Activated CD4-positive, alpha-beta T cell treated with anti-CD3 and anti-CD28 coated beads, Interleukin-2, amount 10 ng/mL, durations not matched to agents 7 days and 5 days (primary cell): ENCODE results near the gene PNLIPRP1. TPM values are rescaled to one million over a fixed set of nuclear protein-coding genes. Genes with fewer than 3 reads are reported as not detected.

Experiments
- CTCF ChIA-PET: fragments of 350-600 bp; sonication (Branson Sonifier 250); formaldehyde crosslinking; loops from one replicate; lab custom pipeline; 2021; ENCODE audit warnings: antibody characterized with exemption; lab: Charles Lee
- POLR2A ChIA-PET: fragments of 350-600 bp; sonication (Branson Sonifier 250); formaldehyde crosslinking; loops from one replicate; lab custom pipeline; 2021; ENCODE audit warnings: antibody characterized with exemption; lab: Charles Lee
- DNase-seq: peaks from one replicate; pipeline ENCODE4 v3.0.0-alpha.2; 2020
- H3K27ac Mint-ChIP-seq: one replicate; pipeline ENCODE4 v1.8.0; 2021; ENCODE audit warnings: mild to moderate bottlenecking, moderate library complexity, mixed read lengths
- H3K27me3 Mint-ChIP-seq: one replicate; pipeline ENCODE4 v1.8.0; 2021; ENCODE audit warnings: mixed read lengths
- H3K36me3 Mint-ChIP-seq: one replicate; pipeline ENCODE4 v1.8.0; 2021; ENCODE audit warnings: low read depth, mixed read lengths
- H3K4me1 Mint-ChIP-seq: one replicate; pipeline ENCODE4 v1.8.0; 2021; ENCODE audit warnings: mixed read lengths
- H3K4me3 Mint-ChIP-seq: one replicate; pipeline ENCODE4 v1.8.0; 2021; ENCODE audit warnings: mild to moderate bottlenecking, moderate library complexity, mixed read lengths
- H3K9me3 Mint-ChIP-seq: one replicate; pipeline ENCODE4 v1.8.0; 2021; ENCODE audit warnings: mixed read lengths
- total RNA-seq, 2 experiments: library from RNA; stranded (reverse); gene quantifications; one replicate each; pipeline ENCODE4 v1.2.3, GENCODE V29; 2021

PNLIPRP1 gene
- total RNA-seq, 2 experiments from 2014 or later, result not detected

- H3K27ac Mint-ChIP-seq, result no peak overlapping the region
- H3K4me1 Mint-ChIP-seq, result no peaks in the 10 kb centered on the region
- no peaks in the 10 kb centered on the region for H3K9me3 Mint-ChIP-seq
- no peak for DNase-seq
- no peaks in the 10 kb centered on the region for H3K27me3 Mint-ChIP-seq
- no peak overlapping the region for H3K4me3 Mint-ChIP-seq
- H3K36me3 Mint-ChIP-seq, result no peaks in the 10 kb centered on the region
- ChIA-PET CTCF (no interaction called here), POLR2A (no interaction called here)
These were observed 2.7 kb upstream of the PNLIPRP1 start for GRCh38 chr10:116587878-116588591.

DNA sequence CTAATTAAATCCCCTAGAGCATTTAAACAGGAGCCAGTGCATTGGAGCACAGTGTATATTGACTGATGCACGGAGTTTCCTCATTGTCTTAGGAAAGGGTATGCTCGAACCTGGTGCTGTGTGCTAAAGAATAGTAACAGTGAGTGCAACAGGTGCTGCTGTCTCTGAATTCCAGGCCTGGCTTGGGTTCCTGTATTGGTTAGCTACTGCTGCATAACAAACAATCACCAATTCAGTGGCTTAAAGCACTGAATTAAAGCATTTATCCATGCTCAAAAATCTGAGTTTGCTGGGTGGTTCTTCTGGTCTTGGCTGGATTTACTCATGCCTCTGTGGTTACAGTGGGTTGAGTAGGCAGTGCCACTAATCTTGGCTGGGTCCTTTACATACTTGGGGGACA lies 1.8 kb upstream of the PNLIPRP1 start:
- POLR2A ChIA-PET, result no interaction called here
- no peak for DNase-seq
- CTCF ChIA-PET, result no interaction called here
- H3K9me3 Mint-ChIP-seq, result no peaks in the 10 kb centered on the region
- no peaks in the 10 kb centered on the region for H3K27me3 Mint-ChIP-seq
- no peak overlapping the region for H3K4me3 Mint-ChIP-seq
- H3K4me1 Mint-ChIP-seq, result no peaks in the 10 kb centered on the region
- H3K27ac Mint-ChIP-seq, result no peak overlapping the region
- no peaks in the 10 kb centered on the region for H3K36me3 Mint-ChIP-seq

GRCh38 chr10:116589926-116590325 lies 833 bp upstream of the PNLIPRP1 start:
- no peaks in the 10 kb centered on the region for H3K4me1 Mint-ChIP-seq
- H3K27ac Mint-ChIP-seq, result no peak overlapping the region
- H3K27me3 Mint-ChIP-seq, result no peaks in the 10 kb centered on the region
- no peak overlapping the region for H3K4me3 Mint-ChIP-seq
- no peaks in the 10 kb centered on the region for H3K9me3 Mint-ChIP-seq
- no peaks in the 10 kb centered on the region for H3K36me3 Mint-ChIP-seq
- POLR2A ChIA-PET, result no interaction called here
- CTCF ChIA-PET, result no interaction called here
- no peak for DNase-seq

GRCh38 chr10:116593139-116593740 lies 2.5 kb downstream of the PNLIPRP1 start:
- no peaks in the 10 kb centered on the region for H3K4me1 Mint-ChIP-seq
- ChIA-PET CTCF (no interaction called here), POLR2A (no interaction called here)
- no peak overlapping the region for H3K4me3 Mint-ChIP-seq
- no peak overlapping the region for H3K27ac Mint-ChIP-seq
- no peaks in the 10 kb centered on the region for H3K36me3 Mint-ChIP-seq
- H3K27me3 Mint-ChIP-seq, result no peaks in the 10 kb centered on the region
- no peak for DNase-seq
- no peaks in the 10 kb centered on the region for H3K9me3 Mint-ChIP-seq

DNA sequence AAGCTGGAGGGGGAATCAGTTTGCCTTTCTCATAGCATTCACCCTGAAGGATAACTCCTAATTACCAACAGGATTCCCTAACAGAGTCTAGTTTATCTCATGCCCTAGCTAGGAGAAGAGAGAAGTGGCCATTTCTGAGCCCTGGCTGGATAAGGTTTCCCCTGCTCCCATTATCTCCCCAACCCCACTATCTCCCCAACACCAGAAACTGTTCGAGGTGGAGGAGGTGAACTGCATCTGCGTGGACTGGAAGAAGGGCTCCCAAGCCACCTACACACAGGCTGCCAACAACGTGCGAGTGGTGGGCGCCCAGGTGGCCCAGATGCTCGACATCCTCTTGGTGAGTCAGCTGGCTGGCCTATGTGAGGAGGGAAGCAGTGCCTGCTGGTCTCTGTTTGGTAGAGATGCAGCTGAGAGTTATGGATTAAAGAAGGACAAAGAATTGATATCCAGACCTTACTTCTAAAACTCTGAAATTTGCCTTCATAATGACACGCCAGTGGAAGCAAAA lies 3.8 kb downstream of the PNLIPRP1 start:
- no peak for DNase-seq
- Mint-ChIP-seq H3K36me3 (no peaks in the 10 kb centered on the region), H3K27ac (no peak overlapping the region), H3K27me3 (no peaks in the 10 kb centered on the region), H3K4me3 (no peak overlapping the region), H3K9me3 (no peaks in the 10 kb centered on the region), H3K4me1 (no peaks in the 10 kb centered on the region)
- POLR2A ChIA-PET, result no interaction called here
- CTCF ChIA-PET, result no interaction called here

DNA sequence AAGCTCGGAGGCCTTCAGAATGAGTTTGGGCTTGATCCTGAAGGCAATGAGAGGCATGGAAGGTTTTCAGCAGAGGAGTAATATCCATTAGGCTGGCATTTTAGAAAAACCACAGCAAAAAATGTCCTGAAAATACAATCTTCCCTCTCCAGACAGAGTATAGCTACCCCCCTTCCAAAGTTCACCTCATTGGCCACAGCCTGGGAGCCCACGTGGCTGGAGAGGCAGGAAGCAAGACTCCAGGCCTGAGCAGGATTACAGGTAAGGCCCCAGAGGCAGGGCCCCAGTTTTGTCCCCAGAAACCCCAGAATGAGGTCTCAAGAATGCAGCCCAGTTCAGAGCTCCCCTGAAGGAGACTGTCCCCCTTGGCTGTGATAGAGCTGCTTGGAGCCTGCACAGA lies 5.3 kb downstream of the PNLIPRP1 start:
- H3K27me3 Mint-ChIP-seq, result no peaks in the 10 kb centered on the region
- H3K36me3 Mint-ChIP-seq, result no peaks in the 10 kb centered on the region
- H3K4me1 Mint-ChIP-seq, result no peaks in the 10 kb centered on the region
- no peak overlapping the region for H3K27ac Mint-ChIP-seq
- H3K9me3 Mint-ChIP-seq, result no peaks in the 10 kb centered on the region
- H3K4me3 Mint-ChIP-seq, result no peak overlapping the region
- ChIA-PET POLR2A (no interaction called here), CTCF (no interaction called here)
- no peak for DNase-seq

DNA sequence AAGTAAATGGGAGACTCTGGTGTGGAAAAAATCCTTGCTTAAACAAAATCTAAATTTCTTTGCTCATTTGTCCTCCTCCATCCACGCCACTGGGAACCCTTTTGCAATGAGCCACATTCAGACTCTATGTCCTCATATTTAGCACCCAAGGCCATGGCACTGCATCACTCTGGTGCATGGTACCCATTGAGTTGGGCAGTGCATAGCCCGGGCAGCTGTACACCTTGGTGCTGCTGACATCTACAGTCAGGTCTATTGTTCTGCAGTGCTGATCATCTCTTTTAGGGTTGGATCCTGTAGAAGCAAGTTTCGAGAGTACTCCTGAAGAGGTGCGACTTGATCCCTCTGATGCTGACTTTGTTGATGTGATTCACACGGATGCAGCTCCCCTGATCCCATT lies 6.8 kb downstream of the PNLIPRP1 start:
- no peak overlapping the region for H3K27ac Mint-ChIP-seq
- H3K4me1 Mint-ChIP-seq, result no peaks in the 10 kb centered on the region
- no peaks in the 10 kb centered on the region for H3K9me3 Mint-ChIP-seq
- H3K27me3 Mint-ChIP-seq, result no peaks in the 10 kb centered on the region
- H3K4me3 Mint-ChIP-seq, result no peak overlapping the region
- ChIA-PET POLR2A (no interaction called here), CTCF (interaction anchor here (1.2 kb wide), 1 partner anchor 9 kb away, joined by 4 read pairs; no protein-coding TSS in a partner anchor)
- no peak for DNase-seq
- H3K36me3 Mint-ChIP-seq, result no peaks in the 10 kb centered on the region

- Mint-ChIP-seq H3K27me3 (no peaks in the 10 kb centered on the region), H3K27ac (no peak overlapping the region), H3K4me3 (no peak overlapping the region), H3K9me3 (no peaks in the 10 kb centered on the region), H3K36me3 (no peaks in the 10 kb centered on the region), H3K4me1 (no peaks in the 10 kb centered on the region)
- POLR2A ChIA-PET, result no interaction called here
- no peak for DNase-seq
- CTCF ChIA-PET, result interaction anchor here (1.2 kb wide), 1 partner anchor 8 kb away, joined by 4 read pairs; no protein-coding TSS in a partner anchor
These were observed 7.6 kb downstream of the PNLIPRP1 start for GRCh38 chr10:116598329-116598728.

DNA sequence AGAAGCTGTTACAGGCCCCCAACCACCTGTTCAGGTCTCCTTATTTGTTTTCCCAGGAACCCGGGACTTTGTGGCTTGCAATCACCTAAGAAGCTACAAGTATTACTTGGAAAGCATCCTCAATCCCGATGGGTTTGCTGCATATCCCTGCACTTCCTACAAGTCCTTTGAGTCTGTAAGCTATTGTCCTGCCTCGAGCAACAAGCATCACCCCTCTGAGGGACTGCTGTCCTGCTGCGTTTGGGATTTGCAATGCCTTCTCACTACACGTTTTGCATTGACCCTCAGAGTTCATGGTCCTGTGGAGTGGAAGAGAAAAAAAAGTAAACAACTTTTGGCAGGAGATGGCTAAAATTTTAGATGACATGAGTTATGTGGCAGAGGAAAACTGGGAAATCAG lies 9.2 kb downstream of the PNLIPRP1 start:
- no peaks in the 10 kb centered on the region for H3K27me3 Mint-ChIP-seq
- DNase-seq, result no peak
- no peak overlapping the region for H3K4me3 Mint-ChIP-seq
- POLR2A ChIA-PET, result no interaction called here
- no peaks in the 10 kb centered on the region for H3K4me1 Mint-ChIP-seq
- no peaks in the 10 kb centered on the region for H3K9me3 Mint-ChIP-seq
- CTCF ChIA-PET, result no interaction called here
- no peaks in the 10 kb centered on the region for H3K36me3 Mint-ChIP-seq
- no peak overlapping the region for H3K27ac Mint-ChIP-seq

- POLR2A ChIA-PET, result no interaction called here
These were observed 12.1 kb downstream of the PNLIPRP1 start for GRCh38 chr10:116602648-116603400.

DNA sequence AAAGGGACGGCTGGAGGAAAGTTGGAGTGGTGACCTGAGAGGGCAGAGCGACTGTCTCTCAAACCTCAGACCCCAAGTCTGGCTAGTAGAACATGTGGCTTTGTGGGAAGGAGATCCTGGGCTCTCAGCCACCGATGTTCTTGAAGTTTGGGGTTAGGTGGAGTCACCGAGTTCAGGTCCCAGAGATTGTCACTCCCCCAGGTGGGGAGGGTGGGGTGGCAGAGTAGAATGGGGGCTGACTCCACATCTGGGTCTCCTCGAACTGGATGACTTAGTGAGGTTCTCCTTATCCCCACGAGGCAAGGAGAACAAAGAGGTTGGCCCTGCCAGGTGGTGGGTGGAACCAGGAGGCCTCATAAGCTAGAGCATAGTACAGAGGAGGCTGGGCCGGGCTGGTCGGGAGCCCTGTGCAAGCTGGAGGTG lies 15.3 kb downstream of the PNLIPRP1 start:
- H3K9me3 Mint-ChIP-seq, result no peaks in the 10 kb centered on the region

More at GRCh38 chr10:116602648-116603400, 12.1 kb downstream of the PNLIPRP1 start:
- H3K27ac Mint-ChIP-seq, result no peak overlapping the region
- no peaks in the 10 kb centered on the region for H3K36me3 Mint-ChIP-seq
- H3K27me3 Mint-ChIP-seq, result no peaks in the 10 kb centered on the region
- no peaks in the 10 kb centered on the region for H3K4me1 Mint-ChIP-seq
- no peak for DNase-seq
- H3K4me3 Mint-ChIP-seq, result no peak overlapping the region
- CTCF ChIA-PET, result no interaction called here
- H3K9me3 Mint-ChIP-seq, result no peaks in the 10 kb centered on the region

GRCh38 chr10:116607336-116607735 lies 16.6 kb downstream of the PNLIPRP1 start:
- Mint-ChIP-seq H3K36me3 (no peaks in the 10 kb centered on the region), H3K4me1 (no peaks in the 10 kb centered on the region), H3K9me3 (no peaks in the 10 kb centered on the region), H3K4me3 (no peak overlapping the region), H3K27me3 (peaks cover 6% of the 10 kb centered on the region), H3K27ac (no peak overlapping the region)
- ChIA-PET CTCF (interaction anchor here (1.1 kb wide), 1 partner anchor 9 kb away, joined by 4 read pairs; no protein-coding TSS in a partner anchor), POLR2A (no interaction called here)
- no peak for DNase-seq

More for the DNA sequence above, 15.3 kb downstream of the PNLIPRP1 start:
- POLR2A ChIA-PET, result no interaction called here
- Mint-ChIP-seq H3K4me1 (no peaks in the 10 kb centered on the region), H3K36me3 (no peaks in the 10 kb centered on the region), H3K27ac (no peak overlapping the region), H3K27me3 (peaks cover 6% of the 10 kb centered on the region), H3K4me3 (no peak overlapping the region)
- no peak for DNase-seq
- CTCF ChIA-PET, result interaction anchor here (1.1 kb wide), 1 partner anchor 8 kb away, joined by 4 read pairs; no protein-coding TSS in a partner anchor
